ACC112 (cell line): ENCODE results near the gene PLXDC2.

Experiments used
- H2AFZ ChIP-seq: fragments of 200-600 bp; sonication (generic); one replicate; pipeline ENCODE4 v1.6.0; 2017; ENCODE audit warnings: antibody characterized with exemption, low read length; ENCODE audit not compliant: unreplicated experiment
- H3K27ac ChIP-seq: fragments of 200-600 bp; sonication (generic); 2 replicates; pipeline ENCODE4 v1.5.1; 2014; ENCODE audit warnings: low read depth, mild to moderate bottlenecking, antibody characterized with exemption, low read length, moderate library complexity
- H3K27me3 ChIP-seq: fragments of 200-600 bp; sonication (generic); 2 replicates; pipeline ENCODE4 v1.6.1; 2014; ENCODE audit warnings: mild to moderate bottlenecking, antibody characterized with exemption, low read length, moderate library complexity, mixed read lengths; ENCODE audit not compliant: insufficient read depth
- H3K36me3 ChIP-seq: fragments of 200-600 bp; sonication (generic); 2 replicates; pipeline ENCODE4 v1.6.1; 2016; ENCODE audit warnings: mild to moderate bottlenecking, antibody characterized with exemption, low read length, moderate library complexity, mixed read lengths; ENCODE audit not compliant: insufficient read depth
- H3K4me1 ChIP-seq: fragments of 200-600 bp; sonication (generic); one replicate; pipeline ENCODE4 v1.6.1; 2016; ENCODE audit warnings: low read length, mixed read lengths; ENCODE audit not compliant: insufficient read depth, unreplicated experiment, control insufficient read depth
- H3K4me3 ChIP-seq: fragments of 200-600 bp; sonication (generic); 2 replicates; pipeline ENCODE4 v1.5.1; 2014; ENCODE audit warnings: mild to moderate bottlenecking, low read depth, low read length
- H3K79me2 ChIP-seq: fragments of 200-600 bp; sonication (generic); one replicate; pipeline ENCODE4 v1.6.0; 2016; ENCODE audit warnings: low read length; ENCODE audit not compliant: control insufficient read depth, unreplicated experiment, insufficient read depth

The PLXDC2 gene

DNA sequence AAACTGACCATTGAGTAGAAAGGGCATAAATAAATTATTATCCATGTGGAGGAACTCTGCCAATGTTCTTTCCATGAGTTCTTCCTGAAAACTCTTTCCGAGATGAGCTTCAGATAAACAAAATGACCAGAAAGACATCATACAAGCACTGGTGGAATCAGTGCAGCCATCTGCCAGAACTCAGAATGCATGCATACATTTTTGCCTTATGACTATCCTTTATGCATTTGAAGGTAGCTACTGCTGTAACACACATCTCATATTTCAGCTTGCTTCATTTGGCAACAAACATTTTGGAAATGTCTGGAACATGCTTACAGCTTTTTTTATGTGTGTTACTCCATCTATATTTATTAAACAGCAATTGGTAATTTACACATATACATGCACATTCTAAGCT, 448.9 kb downstream of the PLXDC2 start:
- Histone ChIP-seq H3K4me3 (no peak overlapping the region), H3K36me3 (no peaks in the 10 kb centered on the region), H2AFZ (no peak overlapping the region), H3K27me3 (no peaks in the 10 kb centered on the region), H3K4me1 (no peaks in the 10 kb centered on the region), H3K79me2 (no peaks in the 10 kb centered on the region), H3K27ac (no peak overlapping the region)

DNA sequence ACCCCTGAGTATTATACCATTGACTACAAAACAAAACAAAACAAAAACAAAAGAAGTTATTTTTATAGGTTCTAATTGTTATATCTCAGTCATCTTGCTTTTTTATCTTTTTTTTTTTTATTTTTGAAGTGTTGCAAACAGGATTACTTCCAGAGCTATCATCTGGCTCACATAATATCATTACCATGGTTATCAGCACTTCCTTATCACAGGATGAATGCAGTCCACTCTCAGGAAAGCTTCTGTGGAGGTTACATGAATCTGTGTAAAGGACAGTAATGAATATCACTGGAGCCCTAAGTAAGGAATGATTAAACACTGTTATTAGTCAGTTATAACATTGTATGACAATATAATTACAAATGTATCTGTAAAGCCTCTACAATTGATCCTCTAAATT, 451.5 kb downstream of the PLXDC2 start:
- no peaks in the 10 kb centered on the region for H3K36me3 ChIP-seq
- H3K27me3 ChIP-seq = no peaks in the 10 kb centered on the region
- no peak overlapping the region for H2AFZ ChIP-seq
- no peak overlapping the region for H3K27ac ChIP-seq
- no peak overlapping the region for H3K4me3 ChIP-seq
- no peaks in the 10 kb centered on the region for H3K79me2 ChIP-seq
- H3K4me1 ChIP-seq = no peaks in the 10 kb centered on the region

DNA sequence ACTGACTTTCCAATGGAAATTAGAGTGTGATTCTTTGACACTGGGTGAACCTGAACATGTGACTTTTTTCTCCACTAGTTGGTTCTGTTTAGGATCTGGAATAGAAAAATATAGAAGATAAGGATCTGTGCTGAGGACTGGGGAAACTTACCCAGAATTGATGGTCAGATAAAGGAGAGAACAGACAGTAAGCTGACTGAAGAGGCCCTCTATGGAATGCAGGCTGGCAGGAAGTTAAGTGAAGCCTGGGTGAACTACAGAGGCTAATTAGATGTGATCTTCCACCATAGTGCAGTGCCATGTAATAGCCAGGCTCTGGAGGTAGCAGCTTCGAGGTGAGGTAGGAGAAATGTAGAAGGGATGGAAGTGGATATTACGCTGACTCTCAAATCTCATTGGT, 455.3 kb downstream of the PLXDC2 start:
- no peaks in the 10 kb centered on the region for H3K36me3 ChIP-seq
- H3K79me2 ChIP-seq = no peaks in the 10 kb centered on the region
- no peak overlapping the region for H2AFZ ChIP-seq
- H3K27ac ChIP-seq = no peak overlapping the region
- no peak overlapping the region for H3K4me3 ChIP-seq
- no peaks in the 10 kb centered on the region for H3K27me3 ChIP-seq
- H3K4me1 ChIP-seq = no peaks in the 10 kb centered on the region

GRCh38 chr10:20272608-20273007, 456.4 kb downstream of the PLXDC2 start:
- H2AFZ ChIP-seq = no peak overlapping the region
- no peak overlapping the region for H3K4me3 ChIP-seq
- H3K27me3 ChIP-seq = no peaks in the 10 kb centered on the region
- H3K79me2 ChIP-seq = no peaks in the 10 kb centered on the region
- H3K4me1 ChIP-seq = no peaks in the 10 kb centered on the region
- H3K27ac ChIP-seq = no peak overlapping the region
- no peaks in the 10 kb centered on the region for H3K36me3 ChIP-seq

DNA sequence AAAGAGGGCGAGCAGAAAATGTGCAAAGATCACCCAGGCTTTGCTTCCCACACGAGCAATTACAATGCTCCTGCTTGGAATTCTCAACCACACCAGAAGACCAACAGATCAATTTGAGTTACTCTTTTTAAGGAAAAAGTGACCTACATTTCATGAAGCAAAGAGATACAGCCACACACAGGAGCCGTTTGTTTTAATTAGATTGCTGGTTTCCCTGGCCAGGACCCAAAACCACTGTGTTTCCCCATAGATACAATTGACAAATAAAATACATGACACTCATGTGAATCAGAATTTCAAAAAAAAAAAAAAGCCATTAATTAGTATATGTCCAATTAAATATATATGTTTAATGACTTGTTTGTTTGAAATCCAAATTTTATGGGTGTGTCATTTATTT, 458.3 kb downstream of the PLXDC2 start:
- no peaks in the 10 kb centered on the region for H3K27me3 ChIP-seq
- no peak overlapping the region for H3K4me3 ChIP-seq
- H3K4me1 ChIP-seq = no peaks in the 10 kb centered on the region
- H2AFZ ChIP-seq = no peak overlapping the region
- H3K27ac ChIP-seq = no peak overlapping the region
- H3K79me2 ChIP-seq = no peaks in the 10 kb centered on the region
- no peaks in the 10 kb centered on the region for H3K36me3 ChIP-seq

- no peaks in the 10 kb centered on the region for H3K27me3 ChIP-seq
- no peak overlapping the region for H3K27ac ChIP-seq
- H3K4me3 ChIP-seq = no peak overlapping the region
Measured at GRCh38 chr10:20276127-20276979, 460.1 kb downstream of the PLXDC2 start.

DNA sequence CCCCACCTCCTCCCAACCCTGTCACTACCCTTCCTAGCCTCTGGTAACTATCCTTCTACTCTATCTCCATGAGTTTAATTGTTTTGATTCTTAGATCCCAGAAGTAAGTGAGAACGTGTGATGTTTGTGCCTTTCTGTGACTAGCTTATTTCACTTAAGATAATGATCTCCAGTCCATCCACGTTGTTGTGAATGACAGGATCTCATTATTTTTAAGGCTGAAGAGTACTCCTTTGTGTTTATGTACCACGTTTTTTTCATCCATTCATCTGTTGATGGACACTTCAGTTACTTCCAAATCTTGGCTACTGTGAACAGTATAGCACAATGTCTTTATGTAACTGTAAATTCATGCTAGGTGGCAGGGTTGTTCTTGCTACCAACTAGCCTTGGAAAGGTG, 461.6 kb downstream of the PLXDC2 start:
- Histone ChIP-seq H3K4me1 (no peaks in the 10 kb centered on the region), H2AFZ (no peak overlapping the region), H3K79me2 (no peaks in the 10 kb centered on the region), H3K27ac (no peak overlapping the region), H3K4me3 (no peak overlapping the region), H3K27me3 (no peaks in the 10 kb centered on the region), H3K36me3 (no peaks in the 10 kb centered on the region)

More at GRCh38 chr10:20276127-20276979, 460.1 kb downstream of the PLXDC2 start:
- Histone ChIP-seq H2AFZ (no peak overlapping the region), H3K79me2 (no peaks in the 10 kb centered on the region), H3K36me3 (no peaks in the 10 kb centered on the region), H3K4me1 (no peaks in the 10 kb centered on the region)

DNA sequence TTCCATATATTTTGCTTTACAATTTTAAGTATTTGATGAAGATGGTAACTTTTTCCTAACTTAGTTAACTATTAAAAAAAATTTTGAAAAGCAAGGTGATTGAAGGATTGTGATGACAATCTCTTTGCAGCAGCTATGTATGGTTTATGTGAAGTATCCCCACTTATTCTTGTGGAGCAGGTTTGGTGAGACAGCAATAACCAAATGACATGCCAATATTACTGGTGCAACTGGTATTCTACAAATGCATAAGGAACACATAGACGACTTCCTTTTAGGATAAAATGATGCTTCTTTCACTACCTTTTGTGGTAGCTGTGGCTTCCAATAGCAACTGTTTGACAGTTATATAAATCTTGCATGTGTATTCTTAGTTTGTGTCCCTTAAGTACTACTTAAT, 465.3 kb downstream of the PLXDC2 start:
- Histone ChIP-seq H3K27me3 (no peaks in the 10 kb centered on the region), H3K4me1 (no peaks in the 10 kb centered on the region), H3K27ac (no peak overlapping the region), H2AFZ (no peak overlapping the region), H3K4me3 (no peak overlapping the region), H3K79me2 (no peaks in the 10 kb centered on the region), H3K36me3 (no peaks in the 10 kb centered on the region)

GRCh38 chr10:20287586-20287985, 471.4 kb downstream of the PLXDC2 start:
- no peaks in the 10 kb centered on the region for H3K27me3 ChIP-seq
- no peak overlapping the region for H2AFZ ChIP-seq
- H3K36me3 ChIP-seq = no peaks in the 10 kb centered on the region
- H3K4me1 ChIP-seq = no peaks in the 10 kb centered on the region
- H3K4me3 ChIP-seq = no peak overlapping the region
- H3K27ac ChIP-seq = no peak overlapping the region
- H3K79me2 ChIP-seq = no peaks in the 10 kb centered on the region

GRCh38 chr10:20288060-20288459, 471.8 kb downstream of the PLXDC2 start:
- Histone ChIP-seq H2AFZ (no peak overlapping the region), H3K4me3 (no peak overlapping the region), H3K79me2 (no peaks in the 10 kb centered on the region), H3K27me3 (no peaks in the 10 kb centered on the region), H3K4me1 (no peaks in the 10 kb centered on the region), H3K36me3 (no peaks in the 10 kb centered on the region), H3K27ac (no peak overlapping the region)

DNA sequence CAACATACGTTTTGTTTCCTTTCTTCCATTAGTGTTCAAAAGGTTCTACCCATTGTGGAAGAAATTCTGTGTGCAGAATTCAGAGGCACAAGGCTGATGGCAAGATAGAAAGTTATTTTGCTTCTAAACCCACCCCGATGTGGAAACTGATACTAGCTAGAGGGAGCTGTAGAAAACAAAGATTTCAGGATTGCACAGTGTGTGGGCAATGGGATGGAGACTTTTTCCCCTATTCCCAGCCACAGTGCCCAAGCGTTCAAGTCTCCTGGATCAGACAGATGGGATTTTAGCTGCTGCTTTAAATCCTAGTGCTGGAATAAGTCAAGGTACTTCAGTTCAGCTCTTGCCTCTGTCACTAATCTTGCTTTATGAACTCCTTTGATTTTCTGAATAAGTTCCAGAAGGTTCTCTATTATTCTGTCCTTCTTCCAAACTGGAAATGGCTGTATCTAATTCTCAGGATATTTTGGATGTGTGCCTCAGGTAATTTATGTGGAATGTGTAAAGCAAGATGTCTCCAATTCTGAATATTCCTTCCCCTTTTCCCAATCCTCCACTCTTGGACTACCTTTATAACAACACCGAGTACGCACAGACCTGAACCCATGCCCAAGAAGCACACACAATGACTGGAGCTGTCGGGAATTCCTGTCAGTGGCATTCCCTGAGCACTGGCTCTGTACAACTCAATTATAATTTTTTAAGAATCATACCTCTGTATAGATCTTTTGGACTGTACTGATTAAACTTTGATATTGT, 473.0 kb downstream of the PLXDC2 start:
- H3K79me2 ChIP-seq = no peaks in the 10 kb centered on the region
- no peaks in the 10 kb centered on the region for H3K36me3 ChIP-seq
- H3K4me1 ChIP-seq = no peaks in the 10 kb centered on the region
- no peak overlapping the region for H3K4me3 ChIP-seq
- H2AFZ ChIP-seq = no peak overlapping the region
- no peak overlapping the region for H3K27ac ChIP-seq
- H3K27me3 ChIP-seq = no peaks in the 10 kb centered on the region
